NCI-H82 (cell line): ENCODE data around the gene LCE1C.

ENCODE experiments used
- DNase-seq: peaks from one replicate; lab custom pipeline; 2025; lab: John Stamatoyannopoulos, UW

LCE1C gene

GRCh38 chr1:152759453-152760173, 46.8 kb downstream of the LCE1C start:
- no peak for DNase-seq

GRCh38 chr1:152758636-152759035, 47.8 kb downstream of the LCE1C start:
- no peak for DNase-seq

GRCh38 chr1:152757747-152758146, 48.7 kb downstream of the LCE1C start, which contains the start of gene KPRP:
KPRP (plus strand) TSS chr1:152758025; CDS start chr1:152759589, 1,564 bp downstream.
- no peak for DNase-seq

GRCh38 chr1:152756872-152757271, 49.6 kb downstream of the LCE1C start:
- DNase-seq = no peak
